GM19193 (cell line): Measurements from ENCODE around the gene RELA.
A peak's percentile ranks its signal among the peaks of the same experiment; 100 is the strongest.

Experiments used
- POLR2A ChIP-seq: IDR thresholded peaks from 4 replicates; pipeline ENCODE4 v1.6.1; 2011; ENCODE audit not compliant: insufficient read depth, insufficient read length; ENCODE audit errors: extremely low read depth

The RELA gene

DNA sequence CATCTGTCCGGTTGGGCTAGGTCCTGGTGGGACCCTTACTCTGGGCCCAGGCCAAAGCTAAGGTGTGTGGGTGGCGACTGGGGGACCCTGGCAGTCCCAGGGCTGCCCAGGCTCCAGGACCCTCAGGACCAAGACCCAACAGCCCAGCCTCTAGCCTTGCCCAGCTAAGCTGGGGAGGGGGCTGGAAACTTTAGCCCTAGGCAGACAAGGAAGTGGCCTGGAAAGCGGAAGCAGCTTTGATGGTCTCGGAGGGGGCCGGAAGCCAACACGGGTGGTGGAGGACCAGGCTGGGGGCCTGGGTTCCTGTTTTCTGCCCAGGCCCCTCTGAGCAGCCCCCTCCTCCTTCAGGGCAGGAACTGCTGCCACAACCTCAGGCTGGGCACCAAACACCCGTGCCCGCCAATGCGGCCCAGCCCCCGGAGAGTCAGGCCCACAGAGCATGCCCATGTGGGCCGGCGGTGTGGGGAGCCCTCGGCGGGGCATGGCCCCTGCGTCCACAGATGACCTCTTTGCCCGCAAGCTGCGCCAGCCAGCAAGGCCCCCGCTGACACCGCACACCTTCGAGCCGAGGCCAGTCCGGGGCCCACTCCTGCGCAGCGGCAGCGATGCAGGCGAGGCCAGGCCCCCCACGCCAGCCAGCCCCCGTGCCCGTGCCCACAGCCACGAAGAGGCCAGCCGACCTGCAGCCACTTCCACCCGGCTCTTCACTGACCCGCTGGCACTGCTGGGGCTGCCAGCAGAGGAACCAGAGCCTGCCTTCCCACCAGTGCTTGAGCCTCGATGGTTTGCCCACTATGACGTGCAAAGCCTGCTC lies 22.0 kb downstream of the RELA start:
- TF ChIP-seq POLR2A: peak; percentile 14

DNA sequence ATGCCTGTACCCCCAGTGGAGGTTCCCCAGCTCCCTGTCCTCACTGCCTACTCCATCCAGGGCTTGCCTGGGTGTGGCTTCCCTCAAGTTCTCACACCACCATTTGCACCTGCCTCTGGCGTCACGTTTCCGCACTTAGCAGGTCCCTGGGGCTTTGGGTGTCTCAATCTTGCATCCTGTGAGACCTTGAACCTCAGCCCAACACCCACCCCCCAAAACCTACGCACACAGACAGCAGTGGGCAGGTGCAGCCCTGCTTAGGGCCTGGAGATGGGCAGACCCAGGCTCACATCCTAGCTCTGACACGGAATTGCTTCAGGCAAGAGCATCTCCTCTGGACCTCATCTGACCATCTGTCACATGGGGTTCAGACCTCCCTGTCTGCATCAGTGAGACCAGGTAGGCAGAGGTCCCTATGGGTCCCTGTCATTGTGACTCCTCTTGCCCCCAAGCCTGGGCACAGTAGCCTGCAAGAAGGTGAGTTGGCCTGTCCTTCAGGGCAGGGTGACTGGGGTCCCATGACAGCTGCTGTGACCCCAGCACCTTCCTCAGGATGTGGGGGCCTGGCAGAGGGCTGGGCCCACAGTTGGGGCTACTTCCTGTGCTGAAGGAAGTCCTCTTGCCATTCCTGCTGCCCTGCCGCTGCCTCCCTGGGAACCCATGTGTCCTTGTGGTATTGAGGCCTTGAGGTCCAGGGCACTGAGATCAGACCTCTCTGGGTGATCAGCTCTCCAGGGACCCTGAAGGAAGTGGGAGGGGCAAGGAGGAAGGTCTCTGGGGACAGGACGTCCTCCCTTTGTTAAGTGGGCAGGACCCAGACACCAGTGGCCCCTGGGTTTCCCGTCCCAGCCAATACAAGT lies 22.9 kb downstream of the RELA start:
- peak; percentile 60 for TF ChIP-seq POLR2A

DNA sequence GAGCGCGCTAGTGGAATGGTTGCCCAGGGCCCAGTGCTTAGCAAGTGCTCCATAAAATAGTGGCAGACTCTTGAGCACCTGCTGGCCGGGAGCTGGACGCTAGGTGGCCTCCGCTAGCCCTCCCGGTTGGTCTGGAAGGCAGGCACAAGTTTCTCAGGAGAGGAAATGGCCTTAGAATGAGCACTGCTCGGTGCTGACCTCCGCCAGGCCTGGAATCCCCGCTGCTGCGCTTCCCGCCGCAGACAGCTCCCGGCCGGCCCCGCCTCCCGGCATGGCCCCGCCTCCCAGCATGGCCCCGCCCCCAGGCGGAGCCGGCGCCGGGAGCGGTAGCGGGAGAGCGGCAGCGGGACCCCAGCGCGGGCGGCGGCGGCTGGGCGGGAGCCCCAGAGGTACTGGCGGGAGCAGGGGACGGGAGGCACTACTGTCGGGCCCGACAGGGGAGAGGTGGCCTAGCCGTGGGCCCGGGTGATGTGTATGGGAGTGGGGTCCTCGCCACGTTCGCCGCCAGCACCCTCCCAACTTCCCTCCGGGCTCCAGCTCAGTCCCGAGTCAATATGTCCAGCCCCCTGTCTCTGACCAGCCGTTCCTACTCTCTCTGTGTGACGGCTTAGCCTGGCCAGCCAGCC lies 24.8 kb downstream of the RELA start, which contains the start of gene SIPA1:
Gene SIPA1, plus strand, starts transcription at position 308 of the 626 bp plus-strand sequence. CDS start 2,821 bp downstream, outside the sequence.
- peak; percentile 70 for TF ChIP-seq POLR2A

DNA sequence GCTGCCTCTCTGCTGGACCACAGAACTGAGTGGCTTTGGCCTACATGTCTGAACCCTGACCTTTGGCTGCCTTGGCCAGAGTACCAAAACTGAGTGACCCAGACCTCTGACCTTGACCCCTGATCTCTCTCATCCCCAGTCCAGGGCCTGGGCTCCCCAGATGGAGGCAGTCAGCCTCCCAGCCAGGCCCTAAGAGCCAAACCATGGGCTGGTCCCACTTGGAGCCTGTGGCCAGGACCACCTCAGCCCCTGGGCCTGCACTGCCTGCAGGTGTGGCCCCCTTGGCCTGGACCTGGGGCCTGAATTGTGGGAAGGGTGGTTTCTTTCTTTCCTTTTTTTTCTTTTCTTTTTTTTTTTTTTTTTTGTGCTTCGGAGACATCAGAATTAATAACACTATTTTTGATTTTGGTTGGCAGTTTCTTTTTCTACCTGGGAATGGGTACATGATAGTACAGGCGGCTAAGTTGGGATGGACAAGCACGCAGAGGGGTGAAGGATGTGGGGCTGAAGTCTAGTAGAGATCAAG lies 25.6 kb downstream of the RELA start:
- TF ChIP-seq POLR2A: no peak

DNA sequence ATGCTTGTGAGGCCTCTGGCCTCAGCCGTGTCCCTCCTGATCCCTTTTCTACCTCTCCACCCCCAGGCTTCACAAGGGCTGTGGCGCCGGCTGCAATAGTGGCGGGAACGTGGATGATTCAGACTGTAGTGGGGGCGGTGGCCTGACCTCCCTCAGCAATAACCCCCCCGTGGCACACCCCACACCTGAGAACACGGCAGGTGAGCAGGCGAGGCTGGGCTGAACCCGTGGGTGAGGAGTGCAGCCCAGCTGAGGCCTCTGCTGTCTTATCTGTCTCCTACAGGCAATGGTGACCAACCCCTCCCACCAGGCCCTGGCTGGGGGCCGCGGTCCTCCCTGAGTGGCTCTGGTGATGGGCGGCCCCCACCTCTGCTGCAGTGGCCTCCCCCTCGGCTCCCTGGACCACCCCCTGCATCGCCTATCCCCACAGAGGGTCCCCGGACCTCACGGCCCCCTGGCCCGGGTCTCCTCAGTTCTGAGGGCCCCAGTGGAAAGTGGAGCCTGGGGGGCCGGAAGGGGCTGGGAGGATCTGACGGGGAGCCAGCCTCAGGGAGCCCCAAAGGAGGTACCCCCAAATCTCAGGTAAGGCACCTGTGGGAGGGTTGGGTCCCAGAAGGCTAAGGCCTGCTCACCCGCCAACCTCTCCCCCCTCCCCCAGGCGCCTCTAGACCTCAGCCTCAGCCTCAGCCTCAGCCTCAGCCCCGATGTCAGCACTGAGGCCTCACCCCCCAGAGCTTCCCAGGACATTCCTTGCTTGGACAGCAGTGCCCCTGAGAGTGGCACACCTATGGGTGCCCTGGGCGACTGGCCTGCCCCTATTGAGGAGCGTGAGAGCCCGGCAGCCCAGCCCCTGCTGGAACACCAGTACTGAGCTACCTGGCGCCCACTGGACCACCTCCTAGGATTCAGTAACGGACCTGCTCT lies 26.3 kb downstream of the RELA start:
- TF ChIP-seq POLR2A: no peak

DNA sequence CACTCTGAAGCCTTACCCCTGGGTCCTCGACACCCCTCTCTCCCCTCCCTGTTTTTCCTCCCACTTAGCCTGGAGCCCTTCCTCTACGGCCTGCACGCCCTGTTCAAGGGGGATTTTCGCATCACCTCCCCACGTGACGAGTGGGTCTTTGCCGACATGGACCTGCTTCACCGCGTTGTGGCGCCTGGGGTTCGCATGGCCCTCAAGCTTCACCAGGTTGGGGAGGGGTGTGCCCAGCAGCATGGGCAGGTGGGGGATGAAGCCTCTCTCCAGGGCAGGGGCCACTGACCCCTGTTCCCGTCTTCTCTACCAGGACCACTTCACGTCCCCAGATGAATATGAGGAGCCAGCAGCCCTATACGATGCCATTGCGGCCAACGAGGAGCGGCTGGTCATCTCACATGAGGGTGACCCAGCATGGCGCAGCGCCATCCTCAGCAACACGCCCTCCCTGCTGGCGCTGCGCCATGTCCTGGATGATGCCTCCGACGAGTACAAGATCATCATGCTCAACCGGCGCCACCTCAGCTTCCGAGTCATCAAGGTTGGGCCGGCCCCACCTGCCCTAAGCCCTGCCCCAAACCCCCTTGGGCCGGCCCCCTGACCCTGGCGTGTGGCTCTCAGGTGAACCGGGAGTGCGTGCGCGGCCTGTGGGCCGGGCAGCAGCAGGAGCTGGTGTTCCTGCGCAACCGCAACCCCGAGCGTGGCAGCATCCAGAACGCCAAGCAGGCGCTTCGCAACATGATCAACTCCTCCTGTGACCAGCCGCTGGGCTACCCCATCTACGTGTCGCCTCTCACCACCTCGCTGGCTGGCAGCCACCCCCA lies 27.6 kb downstream of the RELA start:
- no peak for TF ChIP-seq POLR2A

DNA sequence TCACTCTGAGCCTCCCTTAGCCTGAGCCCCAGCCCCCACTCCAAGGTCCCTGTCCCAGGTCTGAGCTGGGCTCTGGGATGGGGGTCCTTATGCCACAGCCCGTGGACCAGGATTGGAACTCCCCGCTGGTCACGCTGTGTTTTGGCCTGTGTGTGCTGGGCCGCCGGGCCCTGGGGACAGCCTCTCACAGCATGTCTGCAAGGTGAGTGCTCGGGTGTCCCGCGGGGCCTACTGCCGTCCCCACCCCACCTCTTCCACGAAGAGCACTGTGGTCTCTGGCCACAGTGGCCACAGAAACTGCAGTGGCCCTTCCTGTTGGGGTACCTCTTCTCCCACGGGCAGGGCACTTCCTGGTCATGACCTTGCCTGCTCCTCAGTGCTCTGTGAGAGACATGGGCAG lies 28.3 kb downstream of the RELA start:
- no peak for TF ChIP-seq POLR2A

DNA sequence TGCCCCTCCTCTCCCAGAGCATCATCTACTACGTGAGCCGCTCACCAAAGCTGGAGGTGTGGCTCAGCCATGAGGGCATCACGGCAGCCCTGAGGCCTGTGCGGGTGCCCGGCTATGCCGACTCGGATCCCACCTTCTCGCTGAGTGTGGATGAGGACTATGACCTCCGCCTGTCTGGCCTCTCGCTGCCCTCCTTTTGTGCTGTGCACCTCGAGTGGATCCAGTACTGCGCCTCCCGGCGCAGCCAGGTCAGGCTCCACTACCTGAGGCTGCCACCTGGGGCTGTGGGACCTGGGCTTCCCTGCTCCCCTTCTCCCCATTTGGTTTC lies 28.6 kb downstream of the RELA start:
- no peak for TF ChIP-seq POLR2A

DNA sequence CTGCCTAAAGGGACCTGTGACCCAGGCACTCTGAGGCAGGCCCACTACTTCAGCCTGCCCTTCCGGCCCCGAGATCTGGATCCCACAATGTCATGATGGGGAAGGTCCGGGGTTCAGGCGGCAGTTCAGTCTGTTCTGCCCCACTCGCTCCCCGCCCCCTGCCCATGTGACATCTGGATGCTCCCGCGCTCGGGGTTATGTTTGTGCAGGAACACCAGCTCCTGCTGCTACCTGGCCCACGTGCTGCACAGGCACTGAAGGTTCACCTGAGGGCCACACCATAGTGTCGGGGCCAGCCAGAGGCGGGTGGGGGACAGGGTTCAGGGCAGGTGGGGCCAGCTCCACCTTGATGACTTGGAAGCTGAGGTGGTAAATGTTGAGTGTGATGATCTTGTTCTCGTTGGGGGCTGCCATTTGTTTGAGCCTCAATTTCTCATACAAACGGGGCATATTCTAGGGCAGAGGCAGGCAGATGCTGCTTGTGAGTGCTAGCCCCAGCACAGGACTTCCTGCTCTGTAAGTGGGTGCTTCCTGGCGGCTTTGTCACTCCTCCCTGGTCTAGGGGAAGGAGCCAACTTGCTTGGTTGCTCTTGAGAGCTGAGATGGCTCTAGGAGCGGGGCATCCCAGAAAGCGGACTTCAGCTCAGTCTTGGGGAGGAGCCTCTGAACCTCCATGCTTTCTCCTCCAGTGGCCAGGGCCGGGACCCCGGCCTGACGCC lies 29.2 kb downstream of the RELA start:
- no peak for TF ChIP-seq POLR2A

DNA sequence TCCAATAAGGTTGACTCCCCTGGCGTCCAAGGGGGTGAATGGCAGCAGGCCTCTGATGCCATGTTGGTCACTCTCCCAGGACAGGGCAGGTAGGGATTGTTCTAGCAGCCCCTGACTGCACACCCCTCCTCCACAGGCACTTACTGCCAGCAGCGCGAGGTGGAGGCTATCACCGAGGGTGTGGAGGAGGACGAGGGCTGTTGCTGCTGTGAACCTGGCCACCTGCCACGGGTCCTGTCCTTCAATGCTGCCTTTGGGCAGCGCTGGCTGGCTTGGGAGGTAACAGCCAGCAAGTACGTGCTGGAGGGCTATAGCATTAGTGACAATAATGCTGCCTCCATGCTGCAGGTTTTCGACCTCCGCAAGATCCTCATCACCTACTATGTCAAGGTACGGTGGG lies 32.5 kb downstream of the RELA start:
- TF ChIP-seq POLR2A: no peak

DNA sequence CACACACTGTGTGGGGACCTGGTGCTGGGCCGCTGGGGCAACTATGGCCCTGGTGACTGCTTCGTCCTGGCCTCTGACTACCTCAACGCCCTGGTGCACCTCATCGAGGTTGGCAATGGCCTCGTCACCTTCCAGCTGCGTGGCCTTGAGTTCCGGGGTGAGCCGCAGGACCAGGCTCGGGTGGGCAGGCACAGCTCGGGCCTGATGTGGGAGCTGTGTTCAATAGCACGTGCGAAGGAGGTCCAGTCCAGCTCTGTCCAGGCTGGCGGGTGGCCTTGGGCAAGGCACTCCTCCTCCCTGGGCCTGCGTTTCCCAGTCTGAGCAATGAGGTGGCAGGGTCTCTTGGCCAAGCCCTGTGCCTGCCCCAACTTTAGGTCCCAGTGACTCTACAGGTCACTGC lies 33.1 kb downstream of the RELA start:
- no peak for TF ChIP-seq POLR2A

DNA sequence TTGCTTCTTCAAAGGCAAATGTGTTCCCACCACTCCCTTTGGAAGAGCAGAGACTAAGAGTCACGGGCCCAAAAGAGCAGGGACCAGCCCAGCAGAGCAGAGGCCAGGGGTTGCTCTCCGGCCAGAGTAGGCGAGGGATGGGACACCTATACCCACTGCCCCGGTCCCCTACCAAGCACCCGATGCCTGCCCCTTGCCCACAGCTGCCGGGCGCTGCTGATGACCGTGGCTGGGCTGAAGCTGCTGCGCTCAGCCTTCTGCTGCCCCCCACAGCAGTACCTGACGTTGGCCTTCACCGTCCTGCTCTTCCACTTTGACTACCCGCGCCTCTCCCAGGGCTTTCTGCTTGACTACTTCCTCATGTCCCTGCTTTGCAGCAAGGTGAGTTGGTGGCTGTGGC lies 35.5 kb downstream of the RELA start:
- no peak for TF ChIP-seq POLR2A
